ENCODE data around the gene WDFY2.

The WDFY2 gene

DNA sequence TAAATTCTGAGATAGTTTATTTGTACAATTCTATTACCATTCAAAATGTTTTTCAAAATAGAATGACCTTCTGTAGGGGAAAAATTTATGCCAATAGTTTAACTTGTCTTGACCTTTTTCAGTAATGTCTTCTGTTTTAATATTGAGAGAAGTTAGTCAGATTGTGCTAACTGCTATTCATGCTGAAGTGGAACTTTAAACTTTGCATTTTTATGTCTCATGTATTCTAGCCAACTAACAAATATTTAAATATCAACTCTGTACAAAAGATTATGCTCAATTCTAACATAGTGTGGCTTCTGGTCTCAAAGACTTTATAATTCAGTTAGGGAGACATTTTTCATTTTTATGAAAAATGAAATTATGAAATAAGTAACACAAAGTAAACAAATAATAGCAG is 94.2 kb downstream of the WDFY2 start:
- TF ChIP-seq, protein P1, sequence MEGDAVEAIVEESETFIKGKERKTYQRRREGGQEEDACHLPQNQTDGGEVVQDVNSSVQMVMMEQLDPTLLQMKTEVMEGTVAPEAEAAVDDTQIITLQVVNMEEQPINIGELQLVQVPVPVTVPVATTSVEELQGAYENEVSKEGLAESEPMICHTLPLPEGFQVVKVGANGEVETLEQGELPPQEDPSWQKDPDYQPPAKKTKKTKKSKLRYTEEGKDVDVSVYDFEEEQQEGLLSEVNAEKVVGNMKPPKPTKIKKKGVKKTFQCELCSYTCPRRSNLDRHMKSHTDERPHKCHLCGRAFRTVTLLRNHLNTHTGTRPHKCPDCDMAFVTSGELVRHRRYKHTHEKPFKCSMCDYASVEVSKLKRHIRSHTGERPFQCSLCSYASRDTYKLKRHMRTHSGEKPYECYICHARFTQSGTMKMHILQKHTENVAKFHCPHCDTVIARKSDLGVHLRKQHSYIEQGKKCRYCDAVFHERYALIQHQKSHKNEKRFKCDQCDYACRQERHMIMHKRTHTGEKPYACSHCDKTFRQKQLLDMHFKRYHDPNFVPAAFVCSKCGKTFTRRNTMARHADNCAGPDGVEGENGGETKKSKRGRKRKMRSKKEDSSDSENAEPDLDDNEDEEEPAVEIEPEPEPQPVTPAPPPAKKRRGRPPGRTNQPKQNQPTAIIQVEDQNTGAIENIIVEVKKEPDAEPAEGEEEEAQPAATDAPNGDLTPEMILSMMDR (IDR thresholded peaks at IDR 0.05; ENCODE audit: borderline replicate concordance, insufficient read depth, low read depth, low read length) = no peak

DNA sequence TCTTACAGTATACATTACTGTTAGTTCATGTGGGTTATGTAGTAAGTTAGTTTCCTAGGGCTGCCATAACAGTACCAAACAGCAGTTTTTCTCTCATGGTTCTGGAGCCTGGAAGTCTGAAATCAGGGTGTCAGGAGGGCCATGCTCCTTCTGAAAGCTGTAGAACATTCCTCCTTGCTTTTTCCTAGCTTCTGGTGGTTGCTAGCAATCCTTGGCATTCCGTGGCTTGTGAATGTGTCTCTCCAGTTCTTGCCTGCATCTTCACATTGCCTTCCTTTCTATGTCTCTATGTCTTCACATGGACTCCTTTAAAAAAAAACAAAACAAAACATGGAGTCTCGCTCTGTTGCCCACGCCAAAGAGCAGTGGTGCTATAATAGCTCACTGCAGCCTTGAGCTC is 95.4 kb downstream of the WDFY2 start:
- H3K4me3 ChIP-seq (ENCODE audit: low read depth, low read length) = no peak overlapping the region
- TF ChIP-seq, protein P1 (IDR thresholded peaks at IDR 0.05; ENCODE audit: borderline replicate concordance, insufficient read depth, low read depth, low read length) = no peak

More for the DNA sequence above, 94.2 kb downstream of the WDFY2 start:
- H3K4me3 ChIP-seq (ENCODE audit: low read depth, low read length) = no peak overlapping the region

DNA sequence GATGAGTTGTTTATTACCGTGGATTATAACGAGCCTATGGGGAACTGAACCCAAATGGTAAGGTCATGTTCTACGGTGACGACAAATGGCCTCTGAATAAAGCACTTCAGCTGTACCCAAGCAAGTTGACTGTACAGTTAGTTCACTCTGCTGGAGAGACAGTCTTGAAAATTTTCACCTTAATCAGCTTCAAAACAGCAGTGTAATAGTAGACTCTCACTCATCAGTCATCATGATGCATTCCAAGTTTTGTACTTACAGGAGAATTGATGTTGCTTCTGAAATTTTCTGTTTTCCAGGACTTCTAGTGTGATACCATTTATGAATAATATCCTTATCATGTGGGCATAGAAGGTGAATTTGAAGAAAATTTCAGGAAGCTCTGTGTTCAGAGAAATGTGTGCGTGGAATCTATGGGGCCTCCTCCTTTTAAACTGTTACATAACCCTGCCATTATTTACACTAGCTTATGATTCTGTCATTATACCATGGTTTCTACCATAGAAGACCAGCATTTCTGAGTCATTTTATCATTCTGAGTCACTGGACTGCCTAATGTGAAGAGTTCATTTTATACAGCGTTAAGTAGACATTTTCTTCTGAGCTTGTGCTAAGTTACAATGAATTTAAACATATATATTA is 96.9 kb downstream of the WDFY2 start:
- TF ChIP-seq, protein P1 (IDR thresholded peaks at IDR 0.05; ENCODE audit: borderline replicate concordance, insufficient read depth, low read depth, low read length) = no peak
- H3K4me3 ChIP-seq (ENCODE audit: low read depth, low read length) = no peak overlapping the region

DNA sequence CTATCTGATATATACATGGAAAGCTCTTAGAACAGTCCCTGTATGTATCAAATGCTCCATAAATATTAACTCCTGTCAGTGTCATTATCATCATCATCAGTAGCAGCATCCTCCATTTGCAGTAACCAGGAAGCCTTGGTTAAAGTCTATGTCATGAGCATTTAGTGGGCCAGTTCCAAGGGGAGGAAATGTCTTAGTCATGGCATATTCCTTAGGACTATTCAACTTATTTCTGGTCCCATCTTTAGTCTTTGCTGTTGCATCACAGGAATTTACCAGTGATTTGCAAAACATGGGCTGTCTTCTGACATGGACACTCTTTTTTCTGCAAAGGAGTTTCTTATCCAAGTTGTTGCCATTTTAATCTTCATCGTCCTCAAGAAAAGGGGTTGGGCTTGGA is 98.4 kb downstream of the WDFY2 start:
- H3K4me3 ChIP-seq (ENCODE audit: low read depth, low read length) = no peak overlapping the region

DNA sequence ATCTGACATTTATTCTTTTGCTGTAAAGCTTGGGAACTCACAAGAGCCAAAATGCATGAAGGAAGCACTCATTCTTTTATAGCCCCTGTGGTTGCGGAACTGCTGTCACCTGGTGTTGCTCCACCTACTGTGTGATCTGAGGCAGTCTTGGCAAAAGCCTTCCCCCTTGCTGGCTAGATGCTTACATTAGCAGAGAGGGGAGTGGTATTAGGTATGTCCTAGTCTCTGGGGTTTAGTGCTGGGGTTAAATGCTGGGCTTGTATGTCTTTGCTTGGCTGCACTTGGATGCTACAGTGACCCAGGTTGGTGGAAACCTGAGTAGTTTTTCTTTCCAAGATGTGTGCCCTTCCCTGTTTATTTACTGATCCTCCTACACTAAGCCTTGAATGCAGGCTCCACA is 99.3 kb downstream of the WDFY2 start:
- H3K4me3 ChIP-seq (ENCODE audit: low read depth, low read length) = no peak overlapping the region
- TF ChIP-seq, protein P1 (IDR thresholded peaks at IDR 0.05; ENCODE audit: borderline replicate concordance, insufficient read depth, low read depth, low read length) = no peak

More for the DNA sequence above, 98.4 kb downstream of the WDFY2 start:
- TF ChIP-seq, protein P1 (IDR thresholded peaks at IDR 0.05; ENCODE audit: borderline replicate concordance, insufficient read depth, low read depth, low read length) = no peak

DNA sequence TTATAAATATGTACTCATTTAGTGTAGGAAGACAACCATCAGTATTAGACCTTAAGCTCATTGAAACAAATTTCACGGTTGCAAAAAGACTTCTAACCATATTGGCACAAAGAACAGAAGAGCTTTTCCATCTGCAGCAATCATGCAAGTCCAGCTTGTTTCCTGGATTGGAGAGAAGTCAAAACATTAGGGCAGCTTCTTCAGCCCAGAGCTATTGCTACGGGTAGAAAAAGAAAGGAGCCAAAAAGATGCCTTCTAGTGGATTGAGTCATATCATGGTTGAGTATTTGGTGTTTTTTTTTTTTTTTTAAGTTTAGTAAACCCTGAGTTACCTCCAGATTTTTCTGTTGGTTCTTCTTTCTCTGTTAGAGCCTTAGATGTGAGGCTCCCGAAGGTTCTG is 99.8 kb downstream of the WDFY2 start:
- H3K4me3 ChIP-seq (ENCODE audit: low read depth, low read length) = no peak overlapping the region
- TF ChIP-seq, protein P1 (IDR thresholded peaks at IDR 0.05; ENCODE audit: borderline replicate concordance, insufficient read depth, low read depth, low read length) = no peak

DNA sequence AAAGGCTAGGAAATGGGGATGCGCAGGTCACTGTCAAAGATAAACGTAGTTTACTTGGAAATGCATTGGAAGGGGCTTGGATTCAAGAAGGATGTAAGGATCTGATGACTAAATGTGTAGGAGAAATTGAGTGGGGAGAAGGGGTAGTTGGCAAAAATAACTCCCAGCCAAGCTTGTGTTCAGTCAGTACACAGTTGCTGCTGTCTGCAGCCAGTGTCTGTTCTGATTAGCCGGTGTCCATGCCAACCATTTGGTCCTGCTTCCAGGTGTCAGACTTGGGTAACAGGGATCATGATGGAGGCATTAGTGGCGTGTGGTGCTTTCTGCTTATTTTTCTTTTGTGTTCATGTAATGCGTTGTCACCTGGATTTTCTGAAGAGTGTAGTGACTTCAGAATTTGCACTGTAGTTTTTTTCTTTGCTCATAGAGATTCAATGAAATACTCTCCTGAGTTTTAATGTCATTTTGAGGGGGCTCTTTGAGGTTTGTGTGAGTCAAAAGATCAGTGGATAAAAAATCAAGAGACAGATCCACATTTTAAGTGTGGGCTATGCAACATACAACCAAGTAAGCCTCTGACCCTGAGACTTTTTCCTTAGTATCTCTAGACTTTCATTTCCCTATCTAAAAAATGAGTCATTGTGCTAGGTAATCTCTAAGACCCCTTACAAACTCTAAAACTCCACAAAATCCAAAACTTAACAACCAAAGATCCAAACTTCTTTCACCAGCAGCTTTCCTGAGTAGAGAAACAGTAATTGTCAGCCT is 103.9 kb downstream of the WDFY2 start:
- H3K4me3 ChIP-seq (ENCODE audit: low read depth, low read length) = no peak overlapping the region

More for the DNA sequence above, 103.9 kb downstream of the WDFY2 start:
- TF ChIP-seq, protein P1 (IDR thresholded peaks at IDR 0.05; ENCODE audit: borderline replicate concordance, insufficient read depth, low read depth, low read length) = no peak

All from GM12875 (cell line).